Activated CD4-positive, alpha-beta memory T cell treated with anti-CD3 and anti-CD28 coated beads for 36 hours (primary cell): Measurements from ENCODE around the gene FRS3. TPM values are rescaled to one million over a fixed set of nuclear protein-coding genes. Genes with fewer than 3 reads are reported as not detected.

Experiments used
- CTCF ChIA-PET: fragments of 350-600 bp; sonication (Branson Sonifier 250); formaldehyde crosslinking; loops from one replicate; lab custom pipeline; 2021; ENCODE audit warnings: antibody characterized with exemption, inconsistent platforms; lab: Charles Lee
- POLR2A ChIA-PET: fragments of 350-600 bp; sonication (Branson Sonifier 250); formaldehyde crosslinking; loops from one replicate; lab custom pipeline; 2021; ENCODE audit warnings: antibody characterized with exemption; lab: Charles Lee
- DNase-seq: peaks from one replicate; pipeline ENCODE4 v3.0.0-alpha.2; 2020
- H3K27ac Mint-ChIP-seq: one replicate; pipeline ENCODE4 v1.8.0; 2021; ENCODE audit warnings: mixed read lengths
- H3K27me3 Mint-ChIP-seq: one replicate; pipeline ENCODE4 v1.8.0; 2021; ENCODE audit warnings: mixed read lengths
- H3K36me3 Mint-ChIP-seq: one replicate; pipeline ENCODE4 v1.8.0; 2021; ENCODE audit warnings: mixed read lengths
- H3K4me1 Mint-ChIP-seq: one replicate; pipeline ENCODE4 v1.8.0; 2021; ENCODE audit warnings: low read depth, mixed read lengths
- H3K4me3 Mint-ChIP-seq: one replicate; pipeline ENCODE4 v1.8.0; 2021; ENCODE audit warnings: mild to moderate bottlenecking, mixed read lengths
- H3K9me3 Mint-ChIP-seq: one replicate; pipeline ENCODE4 v1.8.0; 2021; ENCODE audit warnings: mixed read lengths
- intact Hi-C: fragments of 100-400 bp; cut with micrococcal nuclease; formaldehyde crosslinking; loops from one replicate; pipeline ENCODE4 v1.15.1; 2023
- total RNA-seq, 2 experiments: library from RNA; stranded (reverse); gene quantifications; one replicate each; pipeline ENCODE4 v1.2.3, GENCODE V29; 2021

Gene FRS3
- total RNA-seq, 2 experiments from 2014 or later, result 4.8 to 5.5 TPM

- POLR2A ChIA-PET, result no interaction called here
These were observed 50.1 kb downstream of the FRS3 start for GRCh38 chr6:41729624-41730023.

GRCh38 chr6:41728954-41729353 is 50.7 kb downstream of the FRS3 start:
- no peak overlapping the region for H3K27ac Mint-ChIP-seq
- ChIA-PET POLR2A (no interaction called here), CTCF (no interaction called here)
- no peak overlapping the region for H3K4me3 Mint-ChIP-seq
- no peaks in the 10 kb centered on the region for H3K36me3 Mint-ChIP-seq
- no peaks in the 10 kb centered on the region for H3K27me3 Mint-ChIP-seq
- H3K9me3 Mint-ChIP-seq, result no peaks in the 10 kb centered on the region
- no peak for DNase-seq
- H3K4me1 Mint-ChIP-seq, result peaks cover 50% of the 10 kb centered on the region
- intact Hi-C loops, result no loop called here

More at GRCh38 chr6:41729624-41730023, 50.1 kb downstream of the FRS3 start:
- Mint-ChIP-seq H3K27me3 (no peaks in the 10 kb centered on the region), H3K36me3 (no peaks in the 10 kb centered on the region), H3K9me3 (no peaks in the 10 kb centered on the region), H3K4me3 (no peak overlapping the region), H3K4me1 (peaks cover 47% of the 10 kb centered on the region), H3K27ac (no peak overlapping the region)
- DNase-seq, result no peak
- CTCF ChIA-PET, result interaction anchor here (0.7 kb wide), 1 partner anchor 23 kb away, joined by 3 read pairs; no protein-coding TSS in a partner anchor
- intact Hi-C loops, result no loop called here

DNA sequence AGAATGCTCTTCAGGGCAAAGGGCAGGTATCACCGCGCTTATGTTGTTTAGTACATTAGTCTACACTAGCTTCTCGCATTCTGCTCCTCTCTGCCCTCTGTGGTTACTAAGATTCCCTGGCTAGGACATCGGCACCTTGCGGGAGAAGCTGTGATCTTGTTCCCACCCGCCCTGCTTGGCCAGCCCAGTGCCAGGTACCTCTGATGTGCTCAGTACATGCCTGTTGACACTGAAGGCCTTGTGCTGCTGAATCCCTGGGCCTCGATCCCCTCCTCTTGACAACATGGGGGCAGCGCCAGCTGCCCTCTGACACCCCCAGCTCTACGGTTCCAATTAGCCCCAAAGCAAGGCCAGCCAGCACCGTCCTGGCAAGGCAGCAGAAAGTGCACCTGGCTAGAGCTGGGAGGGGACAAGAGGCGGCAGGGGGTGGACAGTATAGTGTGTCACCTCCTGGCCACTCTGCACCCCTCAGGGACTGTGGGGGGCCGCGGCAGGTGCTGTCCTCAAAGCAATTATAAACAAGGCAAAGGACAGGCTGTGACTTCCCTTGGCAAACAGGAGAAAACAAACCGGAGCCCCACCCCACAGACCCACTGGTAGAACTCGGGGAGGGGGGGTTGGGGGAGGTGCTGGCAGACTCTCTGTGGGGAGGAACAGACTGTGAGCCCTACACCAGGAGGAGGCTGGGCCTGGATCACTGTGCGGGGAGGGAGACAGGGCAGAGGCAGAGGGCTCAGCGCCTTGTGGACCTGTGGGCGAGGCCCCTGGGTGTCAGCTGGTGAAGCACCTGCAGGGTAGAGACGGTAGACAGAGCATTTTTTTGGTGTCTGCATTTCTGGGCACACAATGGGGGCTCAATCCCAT is 51.4 kb downstream of the FRS3 start:
- H3K4me1 Mint-ChIP-seq, result peaks cover 44% of the 10 kb centered on the region
- CTCF ChIA-PET, result interaction anchor here (0.8 kb wide), 2 partner anchors 22 to 59 kb away, joined by 3 to 4 read pairs; partner anchors contain the start of gene TOMM6
- no peaks in the 10 kb centered on the region for H3K9me3 Mint-ChIP-seq
- H3K36me3 Mint-ChIP-seq, result no peaks in the 10 kb centered on the region
- no peak for DNase-seq
- no peak overlapping the region for H3K27ac Mint-ChIP-seq
- intact Hi-C loops, result no loop called here
- H3K27me3 Mint-ChIP-seq, result no peaks in the 10 kb centered on the region
- no peak overlapping the region for H3K4me3 Mint-ChIP-seq
- POLR2A ChIA-PET, result no interaction called here

DNA sequence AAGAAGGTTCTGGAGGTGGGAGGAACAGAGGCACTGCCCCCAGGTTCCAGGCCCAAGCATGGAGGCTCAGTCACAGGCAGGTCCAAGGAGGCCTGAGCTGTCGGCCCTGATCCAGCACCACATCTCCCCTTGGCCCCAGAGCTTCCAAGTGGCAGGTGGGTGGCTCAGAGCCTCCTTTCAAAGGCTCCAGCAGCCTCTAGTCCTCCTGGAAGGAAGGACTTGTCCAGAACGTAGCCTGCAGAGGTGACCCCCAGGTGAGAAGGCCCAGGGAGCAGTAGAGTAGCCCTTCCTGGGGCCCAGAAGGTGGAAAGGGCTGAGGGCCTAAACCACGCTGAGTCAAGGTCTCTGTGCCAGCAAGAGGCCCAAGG is 52.0 kb downstream of the FRS3 start:
- H3K27ac Mint-ChIP-seq, result no peak overlapping the region
- H3K36me3 Mint-ChIP-seq, result no peaks in the 10 kb centered on the region
- POLR2A ChIA-PET, result no interaction called here
- no peak overlapping the region for H3K4me3 Mint-ChIP-seq
- intact Hi-C loops, result no loop called here
- no peak for DNase-seq
- CTCF ChIA-PET, result interaction anchor here (0.8 kb wide), 2 partner anchors 21 to 59 kb away, joined by 3 to 4 read pairs; partner anchors contain the start of gene TOMM6
- H3K4me1 Mint-ChIP-seq, result peaks cover 37% of the 10 kb centered on the region
- H3K9me3 Mint-ChIP-seq, result no peaks in the 10 kb centered on the region
- no peaks in the 10 kb centered on the region for H3K27me3 Mint-ChIP-seq

GRCh38 chr6:41726876-41727275 is 52.8 kb downstream of the FRS3 start:
- no peaks in the 10 kb centered on the region for H3K27me3 Mint-ChIP-seq
- peaks cover 33% of the 10 kb centered on the region for H3K4me1 Mint-ChIP-seq
- no peaks in the 10 kb centered on the region for H3K9me3 Mint-ChIP-seq
- H3K4me3 Mint-ChIP-seq, result no peak overlapping the region
- ChIA-PET POLR2A (no interaction called here), CTCF (no interaction called here)
- DNase-seq, result no peak
- no peaks in the 10 kb centered on the region for H3K36me3 Mint-ChIP-seq
- intact Hi-C loops, result no loop called here
- no peak overlapping the region for H3K27ac Mint-ChIP-seq

- ChIA-PET POLR2A (interaction anchor here (1.0 kb wide), 1 partner anchor 13 kb away, joined by 3 read pairs; no protein-coding TSS in a partner anchor), CTCF (no interaction called here)
- no peak overlapping the region for H3K27ac Mint-ChIP-seq
- DNase-seq, result no peak
- no peak overlapping the region for H3K4me3 Mint-ChIP-seq
- no peaks in the 10 kb centered on the region for H3K36me3 Mint-ChIP-seq
- intact Hi-C loops, result no loop called here
- no peaks in the 10 kb centered on the region for H3K9me3 Mint-ChIP-seq
- no peaks in the 10 kb centered on the region for H3K27me3 Mint-ChIP-seq
- peaks cover 15% of the 10 kb centered on the region for H3K4me1 Mint-ChIP-seq
These were observed 54.9 kb downstream of the FRS3 start for GRCh38 chr6:41724586-41725501.

DNA sequence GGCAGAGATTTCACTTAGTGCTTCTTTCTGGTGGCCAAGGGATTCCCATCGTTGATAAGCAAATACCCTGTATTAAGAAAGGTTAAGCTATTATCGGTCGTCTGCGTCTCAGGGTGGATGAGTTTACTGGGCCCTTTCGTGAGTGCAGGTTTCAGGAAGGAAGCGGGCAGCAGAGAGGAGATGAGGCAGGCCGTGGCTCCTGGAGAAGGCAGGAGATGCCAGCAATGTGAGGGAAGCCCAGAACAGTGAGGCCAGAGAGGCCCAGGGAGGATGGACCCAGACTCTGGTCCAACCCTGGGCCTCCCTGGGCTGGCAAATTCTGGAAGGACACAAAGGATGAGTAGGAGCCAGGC is 55.5 kb downstream of the FRS3 start:
- Mint-ChIP-seq H3K27me3 (no peaks in the 10 kb centered on the region), H3K4me3 (no peak overlapping the region), H3K9me3 (no peaks in the 10 kb centered on the region), H3K36me3 (no peaks in the 10 kb centered on the region), H3K27ac (no peak overlapping the region), H3K4me1 (peaks cover 15% of the 10 kb centered on the region)
- ChIA-PET POLR2A (no interaction called here), CTCF (no interaction called here)
- intact Hi-C loops, result no loop called here
- no peak for DNase-seq

DNA sequence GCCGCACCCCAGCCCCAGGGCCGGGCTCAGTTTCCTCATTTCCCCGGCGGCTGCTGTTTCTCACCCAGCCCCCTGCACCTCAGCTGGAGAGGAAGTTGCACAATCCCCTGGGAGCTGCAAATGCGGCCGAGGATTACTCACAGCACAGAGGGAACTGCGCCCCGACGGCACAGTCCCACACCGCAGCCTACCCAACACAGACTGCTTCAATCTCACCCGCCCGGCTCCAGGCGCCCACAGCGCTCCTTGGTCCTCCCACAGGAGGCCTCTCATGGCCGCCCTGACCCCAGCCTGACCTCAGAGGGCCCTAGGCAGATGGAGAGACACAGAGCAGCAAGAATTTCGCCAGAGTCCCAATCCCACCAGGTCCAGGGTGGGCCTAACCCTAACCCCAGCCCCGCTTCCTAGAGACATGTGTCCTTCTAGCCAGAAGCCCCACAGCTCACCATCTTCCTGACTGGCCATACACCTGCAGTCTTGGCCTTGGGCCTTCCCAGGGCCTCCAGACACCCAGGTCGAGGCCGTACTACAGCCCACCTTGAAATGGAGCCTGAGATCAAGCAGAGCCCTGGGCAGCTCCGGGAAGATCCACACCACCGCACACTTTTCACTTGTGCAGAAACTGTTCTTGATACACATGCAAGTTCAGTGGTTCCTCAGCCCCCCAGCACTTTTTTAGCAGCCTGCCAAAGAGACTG is 56.0 kb downstream of the FRS3 start:
- CTCF ChIA-PET, result no interaction called here
- no peaks in the 10 kb centered on the region for H3K9me3 Mint-ChIP-seq
- POLR2A ChIA-PET, result no interaction called here
- intact Hi-C loops, result no loop called here
- H3K27me3 Mint-ChIP-seq, result no peaks in the 10 kb centered on the region
- no peak for DNase-seq
- no peaks in the 10 kb centered on the region for H3K36me3 Mint-ChIP-seq
- no peak overlapping the region for H3K4me3 Mint-ChIP-seq
- no peak overlapping the region for H3K27ac Mint-ChIP-seq
- peaks cover 11% of the 10 kb centered on the region for H3K4me1 Mint-ChIP-seq

DNA sequence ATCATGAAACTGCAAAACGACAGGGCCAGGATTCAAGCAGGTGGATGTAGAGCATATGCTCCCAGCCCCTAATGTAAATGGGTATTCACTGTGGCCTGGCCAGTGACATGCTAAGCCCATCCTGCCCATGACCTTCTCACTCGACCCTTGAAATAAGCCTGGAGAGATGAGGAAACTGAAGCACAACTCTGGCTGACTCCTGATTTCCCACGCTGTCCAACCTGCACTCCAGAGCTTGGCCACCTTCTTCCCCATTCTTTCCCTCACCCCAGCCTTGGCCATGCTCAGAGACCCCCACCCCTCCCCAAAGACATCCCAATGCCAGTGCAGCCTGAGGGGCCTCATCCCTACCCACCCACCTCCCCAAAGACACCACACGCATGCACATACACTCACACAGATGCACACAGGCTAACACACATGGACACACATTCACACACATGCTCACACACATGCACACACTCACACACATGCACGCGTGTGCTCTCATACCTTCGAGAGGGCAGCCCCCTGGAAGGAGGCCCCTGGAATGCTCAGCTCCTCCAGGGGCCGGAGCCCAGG is 56.7 kb downstream of the FRS3 start:
- Mint-ChIP-seq H3K27me3 (no peaks in the 10 kb centered on the region), H3K4me3 (no peak overlapping the region)

GRCh38 chr6:41721414-41721813 is 58.3 kb downstream of the FRS3 start:
- ChIA-PET CTCF (interaction anchor here (1.0 to 1.6 kb wide), 2 partner anchors 11 to 16 kb away, joined by 3 to 7 read pairs; no protein-coding TSS in a partner anchor), POLR2A (no interaction called here)
- Mint-ChIP-seq H3K36me3 (no peaks in the 10 kb centered on the region), H3K27ac (no peak overlapping the region), H3K4me1 (peaks cover 9% of the 10 kb centered on the region), H3K9me3 (no peaks in the 10 kb centered on the region), H3K27me3 (no peaks in the 10 kb centered on the region), H3K4me3 (no peak overlapping the region)
- no peak for DNase-seq
- intact Hi-C loops, result no loop called here

More for the DNA sequence above, 56.7 kb downstream of the FRS3 start:
- Mint-ChIP-seq H3K27ac (no peak overlapping the region), H3K9me3 (no peaks in the 10 kb centered on the region), H3K36me3 (no peaks in the 10 kb centered on the region), H3K4me1 (peaks cover 11% of the 10 kb centered on the region)
- ChIA-PET CTCF (interaction anchor here (1.6 kb wide), 1 partner anchor 17 kb away, joined by 7 read pairs; no protein-coding TSS in a partner anchor), POLR2A (no interaction called here)
- no peak for DNase-seq
- intact Hi-C loops, result no loop called here

GRCh38 chr6:41720783-41721182 is 58.9 kb downstream of the FRS3 start:
- intact Hi-C loops, result no loop called here
- Mint-ChIP-seq H3K36me3 (no peaks in the 10 kb centered on the region), H3K4me1 (peaks cover 14% of the 10 kb centered on the region), H3K27me3 (no peaks in the 10 kb centered on the region), H3K27ac (no peak overlapping the region), H3K9me3 (no peaks in the 10 kb centered on the region), H3K4me3 (no peak overlapping the region)
- POLR2A ChIA-PET, result no interaction called here
- CTCF ChIA-PET, result no interaction called here
- no peak for DNase-seq
